ENCODE measurements around the gene TMEFF2.

GRCh38 chr2:192186806-192187205, 7.9 kb downstream of the TMEFF2 start:
- TF ChIP-seq CTCF (IDR thresholded peaks at IDR 0.05) = no peak
- no peak for TF ChIP-seq POLR2A (IDR thresholded peaks at IDR 0.05)
